DOHH2 (cell line): ENCODE data around the gene TAT.

Source experiments
- H3F3A ChIP-seq: fragments of 200-600 bp; sonication (generic), shearing (Covaris generic); 2 replicates; pipeline ENCODE4 v1.6.0; 2016; ENCODE audit warnings: antibody characterized with exemption, mild to moderate bottlenecking; ENCODE audit not compliant: control insufficient read depth, insufficient read depth
- H3K27ac ChIP-seq: fragments of 200-600 bp; sonication (generic); 2 replicates; pipeline ENCODE4 v1.5.1; 2014; ENCODE audit warnings: low read depth, mild to moderate bottlenecking, low read length, moderate library complexity
- H3K27me3 ChIP-seq: fragments of 200-600 bp; sonication (generic); 2 replicates; pipeline ENCODE4 v1.6.1; 2014; ENCODE audit warnings: mild to moderate bottlenecking, low read length, mixed read lengths; ENCODE audit not compliant: control insufficient read depth
- H3K36me3 ChIP-seq: fragments of 200-600 bp; sonication (generic); 2 replicates; pipeline ENCODE4 v1.6.1; 2014; ENCODE audit warnings: mild to moderate bottlenecking, low read length, moderate library complexity, mixed read lengths; ENCODE audit not compliant: control insufficient read depth
- H3K4me1 ChIP-seq: fragments of 200-600 bp; sonication (generic); 2 replicates; pipeline ENCODE4 v1.6.1; 2014; ENCODE audit warnings: mild to moderate bottlenecking, low read length, mixed read lengths; ENCODE audit not compliant: control insufficient read depth
- H3K4me2 ChIP-seq: fragments of 200-600 bp; sonication (generic); 2 replicates; pipeline ENCODE4 v1.6.0; 2014; ENCODE audit warnings: mild to moderate bottlenecking, low read length, moderate library complexity
- H3K4me3 ChIP-seq: fragments of 200-600 bp; sonication (generic); 2 replicates; pipeline ENCODE4 v1.5.1; 2014; ENCODE audit warnings: mild to moderate bottlenecking, low read length, mixed read lengths
- H3K79me2 ChIP-seq: fragments of 200-600 bp; sonication (generic); 2 replicates; pipeline ENCODE4 v1.6.1; 2014; ENCODE audit warnings: mild to moderate bottlenecking, low read length, mixed read lengths; ENCODE audit not compliant: control insufficient read depth
- H3K9me2 ChIP-seq: fragments of 200-600 bp; sonication (generic); replicated peaks from 2 replicates; pipeline ENCODE4 v1.6.1; 2014; ENCODE audit warnings: mild to moderate bottlenecking, low read length, mixed read lengths; ENCODE audit not compliant: control insufficient read depth
- H3K9me3 ChIP-seq: fragments of 200-600 bp; sonication (generic); 2 replicates; pipeline ENCODE4 v1.6.1; 2014; ENCODE audit warnings: antibody characterized with exemption, low read length, mixed read lengths; ENCODE audit not compliant: control insufficient read depth, insufficient read depth
- H4K20me1 ChIP-seq: fragments of 200-600 bp; sonication (generic); 2 replicates; pipeline ENCODE4 v1.6.0; 2014; ENCODE audit warnings: low read depth, mild to moderate bottlenecking, antibody characterized with exemption, low read length, moderate library complexity; ENCODE audit not compliant: control insufficient read depth, insufficient read depth
- CTCF ChIP-seq: fragments of 200-600 bp; sonication (generic); IDR thresholded peaks from one replicate; pipeline ENCODE4 v1.5.1; 2014; ENCODE audit warnings: antibody characterized with exemption, mild to moderate bottlenecking, low read depth, low read length; ENCODE audit not compliant: poor library complexity, severe bottlenecking
- EZH2phosphoT487 ChIP-seq: fragments of 200-600 bp; sonication (generic); IDR thresholded peaks from 2 replicates; pipeline ENCODE4 v1.6.1; 2017; ENCODE audit warnings: borderline replicate concordance, mild to moderate bottlenecking, antibody characterized with exemption, low read length, moderate library complexity, mixed read lengths

TAT gene

GRCh38 chr16:71552698-71553503 is 24.0 kb downstream of the TAT start:
- H3K27me3 ChIP-seq: no peaks in the 10 kb centered on the region
- no peaks in the 10 kb centered on the region for H3F3A ChIP-seq
- no peaks in the 10 kb centered on the region for H3K9me3 ChIP-seq
- H3K4me1 ChIP-seq: no peaks in the 10 kb centered on the region
- TF ChIP-seq EZH2phosphoT487 (no peak), CTCF (peak; percentile 40)
- no peak overlapping the region for H3K4me2 ChIP-seq
- H3K9me2 ChIP-seq: no peaks in the 10 kb centered on the region
- no peaks in the 10 kb centered on the region for H3K36me3 ChIP-seq
- no peak overlapping the region for H3K4me3 ChIP-seq
- no peaks in the 10 kb centered on the region for H3K79me2 ChIP-seq
- no peak overlapping the region for H3K27ac ChIP-seq
- no peaks in the 10 kb centered on the region for H4K20me1 ChIP-seq

- H3K27ac ChIP-seq: no peak overlapping the region
- no peak for TF ChIP-seq CTCF
- no peak for TF ChIP-seq EZH2phosphoT487
- H3K79me2 ChIP-seq: no peaks in the 10 kb centered on the region
- H3K27me3 ChIP-seq: peaks cover 10% of the 10 kb centered on the region; the same call in 1 of the 2 replicates
- H3K4me3 ChIP-seq: no peak overlapping the region
- no peaks in the 10 kb centered on the region for H3F3A ChIP-seq
- no peaks in the 10 kb centered on the region for H3K9me3 ChIP-seq
- H4K20me1 ChIP-seq: no peaks in the 10 kb centered on the region
- H3K4me2 ChIP-seq: no peak overlapping the region
- no peaks in the 10 kb centered on the region for H3K4me1 ChIP-seq
- no peaks in the 10 kb centered on the region for H3K36me3 ChIP-seq
- H3K9me2 ChIP-seq: no peaks in the 10 kb centered on the region
Observed at GRCh38 chr16:71547168-71547567, 29.7 kb downstream of the TAT start.

- Histone ChIP-seq H3K36me3 (no peaks in the 10 kb centered on the region), H3K9me3 (no peaks in the 10 kb centered on the region), H3K9me2 (no peaks in the 10 kb centered on the region), H3F3A (no peaks in the 10 kb centered on the region), H3K4me2 (no peak overlapping the region), H3K79me2 (no peaks in the 10 kb centered on the region), H3K27ac (no peak overlapping the region), H3K4me3 (no peak overlapping the region), H4K20me1 (no peaks in the 10 kb centered on the region), H3K27me3 (peaks cover 10% of the 10 kb centered on the region), H3K4me1 (no peaks in the 10 kb centered on the region)
- peak; percentile 92 for TF ChIP-seq CTCF
- TF ChIP-seq EZH2phosphoT487: no peak
Observed at GRCh38 chr16:71542377-71542776, 34.5 kb downstream of the TAT start.
